Neural cell (in vitro differentiated cells): ENCODE results near the gene FGD5.

Experiments used
- EP300 ChIP-seq: fragments of 450-650 bp; conservative IDR thresholded peaks from 2 replicates; pipeline ENCODE4 v1.6.1; 2014; ENCODE audit warnings: antibody characterized with exemption, mild to moderate bottlenecking, moderate library complexity; ENCODE audit not compliant: poor library complexity, severe bottlenecking
- EZH2 ChIP-seq: fragments of 200-600, 300-800 bp; shearing (Covaris generic), sonication (generic); IDR thresholded peaks from 2 replicates; pipeline ENCODE4 v1.6.1; 2014; ENCODE audit warnings: antibody characterized with exemption, low read length, borderline replicate concordance, mild to moderate bottlenecking; ENCODE audit not compliant: insufficient read depth, poor library complexity, severe bottlenecking
- MXI1 ChIP-seq: fragments of 450-650 bp; conservative IDR thresholded peaks from 2 replicates; pipeline ENCODE4 v1.6.1; 2014; ENCODE audit warnings: antibody characterized with exemption, mild to moderate bottlenecking; ENCODE audit not compliant: poor library complexity, severe bottlenecking
- POLR2AphosphoS5 ChIP-seq: IDR thresholded peaks from 2 replicates; pipeline ENCODE4 v1.6.1; 2012
- RAD21 ChIP-seq: fragments of 450-650 bp; conservative IDR thresholded peaks from 2 replicates; pipeline ENCODE4 v1.6.1; 2014; ENCODE audit warnings: antibody characterized with exemption, mild to moderate bottlenecking, moderate library complexity
- TF ChIP-seq, protein P1 (sequence below): fragments of 450-650 bp; IDR thresholded peaks from 2 replicates; pipeline ENCODE4 v1.5.1; 2014; ENCODE audit warnings: antibody characterized with exemption, mild to moderate bottlenecking, moderate library complexity; ENCODE audit not compliant: poor library complexity, severe bottlenecking
- TF ChIP-seq, protein P2 (sequence below): IDR thresholded peaks from 2 replicates; pipeline ENCODE4 v1.6.1; 2012; ENCODE audit warnings: borderline replicate concordance

DNA sequence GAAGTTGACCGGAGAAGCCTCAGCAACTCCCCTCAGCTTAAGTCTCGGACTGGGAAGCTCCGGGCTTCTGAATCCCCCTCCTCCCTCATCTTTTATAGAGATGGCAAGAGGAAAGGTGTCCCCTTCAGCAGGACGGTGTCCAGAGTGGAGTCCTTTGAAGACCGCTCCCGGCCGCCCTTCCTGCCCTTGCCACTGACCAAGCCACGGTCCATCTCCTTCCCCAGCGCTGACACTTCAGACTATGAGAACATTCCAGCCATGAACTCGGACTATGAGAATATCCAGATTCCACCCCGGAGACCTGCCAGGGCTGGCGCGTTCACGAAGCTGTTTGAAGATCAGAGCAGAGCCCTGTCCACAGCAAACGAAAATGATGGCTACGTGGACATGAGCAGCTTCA, 2.4 kb downstream of the FGD5 start:
- TF ChIP-seq, protein P1, sequence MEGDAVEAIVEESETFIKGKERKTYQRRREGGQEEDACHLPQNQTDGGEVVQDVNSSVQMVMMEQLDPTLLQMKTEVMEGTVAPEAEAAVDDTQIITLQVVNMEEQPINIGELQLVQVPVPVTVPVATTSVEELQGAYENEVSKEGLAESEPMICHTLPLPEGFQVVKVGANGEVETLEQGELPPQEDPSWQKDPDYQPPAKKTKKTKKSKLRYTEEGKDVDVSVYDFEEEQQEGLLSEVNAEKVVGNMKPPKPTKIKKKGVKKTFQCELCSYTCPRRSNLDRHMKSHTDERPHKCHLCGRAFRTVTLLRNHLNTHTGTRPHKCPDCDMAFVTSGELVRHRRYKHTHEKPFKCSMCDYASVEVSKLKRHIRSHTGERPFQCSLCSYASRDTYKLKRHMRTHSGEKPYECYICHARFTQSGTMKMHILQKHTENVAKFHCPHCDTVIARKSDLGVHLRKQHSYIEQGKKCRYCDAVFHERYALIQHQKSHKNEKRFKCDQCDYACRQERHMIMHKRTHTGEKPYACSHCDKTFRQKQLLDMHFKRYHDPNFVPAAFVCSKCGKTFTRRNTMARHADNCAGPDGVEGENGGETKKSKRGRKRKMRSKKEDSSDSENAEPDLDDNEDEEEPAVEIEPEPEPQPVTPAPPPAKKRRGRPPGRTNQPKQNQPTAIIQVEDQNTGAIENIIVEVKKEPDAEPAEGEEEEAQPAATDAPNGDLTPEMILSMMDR, result no peak
- TF ChIP-seq, protein P2, sequence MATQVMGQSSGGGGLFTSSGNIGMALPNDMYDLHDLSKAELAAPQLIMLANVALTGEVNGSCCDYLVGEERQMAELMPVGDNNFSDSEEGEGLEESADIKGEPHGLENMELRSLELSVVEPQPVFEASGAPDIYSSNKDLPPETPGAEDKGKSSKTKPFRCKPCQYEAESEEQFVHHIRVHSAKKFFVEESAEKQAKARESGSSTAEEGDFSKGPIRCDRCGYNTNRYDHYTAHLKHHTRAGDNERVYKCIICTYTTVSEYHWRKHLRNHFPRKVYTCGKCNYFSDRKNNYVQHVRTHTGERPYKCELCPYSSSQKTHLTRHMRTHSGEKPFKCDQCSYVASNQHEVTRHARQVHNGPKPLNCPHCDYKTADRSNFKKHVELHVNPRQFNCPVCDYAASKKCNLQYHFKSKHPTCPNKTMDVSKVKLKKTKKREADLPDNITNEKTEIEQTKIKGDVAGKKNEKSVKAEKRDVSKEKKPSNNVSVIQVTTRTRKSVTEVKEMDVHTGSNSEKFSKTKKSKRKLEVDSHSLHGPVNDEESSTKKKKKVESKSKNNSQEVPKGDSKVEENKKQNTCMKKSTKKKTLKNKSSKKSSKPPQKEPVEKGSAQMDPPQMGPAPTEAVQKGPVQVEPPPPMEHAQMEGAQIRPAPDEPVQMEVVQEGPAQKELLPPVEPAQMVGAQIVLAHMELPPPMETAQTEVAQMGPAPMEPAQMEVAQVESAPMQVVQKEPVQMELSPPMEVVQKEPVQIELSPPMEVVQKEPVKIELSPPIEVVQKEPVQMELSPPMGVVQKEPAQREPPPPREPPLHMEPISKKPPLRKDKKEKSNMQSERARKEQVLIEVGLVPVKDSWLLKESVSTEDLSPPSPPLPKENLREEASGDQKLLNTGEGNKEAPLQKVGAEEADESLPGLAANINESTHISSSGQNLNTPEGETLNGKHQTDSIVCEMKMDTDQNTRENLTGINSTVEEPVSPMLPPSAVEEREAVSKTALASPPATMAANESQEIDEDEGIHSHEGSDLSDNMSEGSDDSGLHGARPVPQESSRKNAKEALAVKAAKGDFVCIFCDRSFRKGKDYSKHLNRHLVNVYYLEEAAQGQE, result no peak
- no peak for TF ChIP-seq MXI1
- no peak for TF ChIP-seq EP300
- TF ChIP-seq EZH2, result no peak
- no peak for TF ChIP-seq RAD21
- no peak for TF ChIP-seq POLR2AphosphoS5
